KMS-11 (cell line): ENCODE results near the gene MACROD2.

Experiments used
- H2AFZ ChIP-seq: fragments of 200-600 bp; sonication (generic); 2 replicates; pipeline ENCODE4 v1.6.1; 2016; ENCODE audit warnings: antibody characterized with exemption, mixed run types, low read depth
- H3K27ac ChIP-seq: fragments of 200-600 bp; sonication (generic); 2 replicates; pipeline ENCODE4 v1.6.1; 2016; ENCODE audit warnings: mild to moderate bottlenecking, mixed run types
- H3K27me3 ChIP-seq: fragments of 200-600 bp; sonication (generic); 2 replicates; pipeline ENCODE4 v1.6.1; 2017; ENCODE audit warnings: mild to moderate bottlenecking, low read depth, mixed run types, moderate library complexity; ENCODE audit not compliant: insufficient read depth
- H3K36me3 ChIP-seq: fragments of 200-600 bp; sonication (generic); 2 replicates; pipeline ENCODE4 v1.6.1; 2017; ENCODE audit warnings: mild to moderate bottlenecking, mixed run types; ENCODE audit not compliant: insufficient read depth
- H3K4me1 ChIP-seq: fragments of 200-600 bp; sonication (generic); 2 replicates; pipeline ENCODE4 v1.6.1; 2016; ENCODE audit warnings: mild to moderate bottlenecking, low read depth, mixed run types; ENCODE audit not compliant: poor library complexity, severe bottlenecking
- H3K4me2 ChIP-seq: fragments of 200-600 bp; sonication (generic); 2 replicates; pipeline ENCODE4 v1.7.0; 2016; ENCODE audit warnings: mild to moderate bottlenecking, mixed run types
- H3K4me3 ChIP-seq: fragments of 200-600 bp; sonication (generic); IDR thresholded peaks from 2 replicates; pipeline ENCODE4 v1.6.1; 2017; ENCODE audit warnings: low read depth, low read length, mixed read lengths; ENCODE audit not compliant: insufficient read depth
- H3K79me2 ChIP-seq: fragments of 200-600 bp; sonication (generic); 2 replicates; pipeline ENCODE4 v1.6.1; 2016; ENCODE audit warnings: low read depth, mixed run types; ENCODE audit not compliant: insufficient read depth
- H3K9ac ChIP-seq: fragments of 200-600 bp; sonication (generic); 2 replicates; pipeline ENCODE4 v1.6.1; 2016; ENCODE audit warnings: mild to moderate bottlenecking, mixed run types
- H4K20me1 ChIP-seq: fragments of 200-600 bp; sonication (generic); 2 replicates; pipeline ENCODE4 v1.6.1; 2016; ENCODE audit warnings: mild to moderate bottlenecking, mixed run types; ENCODE audit not compliant: insufficient read depth
- CTCF ChIP-seq: fragments of 200-600 bp; sonication (generic); conservative IDR thresholded peaks from 2 replicates; pipeline ENCODE4 v1.6.1; 2017; ENCODE audit warnings: low read depth, mild to moderate bottlenecking, antibody characterized with exemption, low read length, moderate library complexity, mixed read lengths

Gene MACROD2

GRCh38 chr20:14937846-14938245 is 942.5 kb downstream of the MACROD2 start:
- H4K20me1 ChIP-seq, result no peaks in the 10 kb centered on the region
- H3K4me1 ChIP-seq, result no peaks in the 10 kb centered on the region
- no peak overlapping the region for H2AFZ ChIP-seq
- TF ChIP-seq CTCF, result no peak
- H3K4me3 ChIP-seq, result no peak overlapping the region
- no peaks in the 10 kb centered on the region for H3K27me3 ChIP-seq
- H3K27ac ChIP-seq, result no peak overlapping the region
- no peak overlapping the region for H3K4me2 ChIP-seq
- no peak overlapping the region for H3K9ac ChIP-seq
- H3K79me2 ChIP-seq, result no peaks in the 10 kb centered on the region
- H3K36me3 ChIP-seq, result no peaks in the 10 kb centered on the region

- H4K20me1 ChIP-seq, result no peaks in the 10 kb centered on the region
- H3K4me1 ChIP-seq, result no peaks in the 10 kb centered on the region
- no peaks in the 10 kb centered on the region for H3K79me2 ChIP-seq
- H3K4me3 ChIP-seq, result no peak overlapping the region
- no peak overlapping the region for H2AFZ ChIP-seq
- TF ChIP-seq CTCF, result no peak
- no peak overlapping the region for H3K27ac ChIP-seq
- H3K4me2 ChIP-seq, result no peak overlapping the region
- no peaks in the 10 kb centered on the region for H3K36me3 ChIP-seq
- H3K27me3 ChIP-seq, result no peaks in the 10 kb centered on the region
- no peak overlapping the region for H3K9ac ChIP-seq
Measured at GRCh38 chr20:14947536-14947935, 952.2 kb downstream of the MACROD2 start.

- H3K4me3 ChIP-seq, result no peak overlapping the region
- TF ChIP-seq CTCF, result no peak
- H3K27me3 ChIP-seq, result no peaks in the 10 kb centered on the region
- no peaks in the 10 kb centered on the region for H3K4me1 ChIP-seq
- no peak overlapping the region for H2AFZ ChIP-seq
- H3K36me3 ChIP-seq, result no peaks in the 10 kb centered on the region
- H4K20me1 ChIP-seq, result no peaks in the 10 kb centered on the region
- H3K27ac ChIP-seq, result no peak overlapping the region
- H3K4me2 ChIP-seq, result no peak overlapping the region
- H3K9ac ChIP-seq, result no peak overlapping the region
- H3K79me2 ChIP-seq, result no peaks in the 10 kb centered on the region
Measured at GRCh38 chr20:14947946-14948345, 952.6 kb downstream of the MACROD2 start.

GRCh38 chr20:14948416-14948815 is 953.1 kb downstream of the MACROD2 start:
- Histone ChIP-seq H2AFZ (no peak overlapping the region), H4K20me1 (no peaks in the 10 kb centered on the region), H3K27me3 (no peaks in the 10 kb centered on the region), H3K36me3 (no peaks in the 10 kb centered on the region), H3K27ac (no peak overlapping the region), H3K4me2 (no peak overlapping the region), H3K79me2 (no peaks in the 10 kb centered on the region), H3K4me3 (no peak overlapping the region), H3K4me1 (no peaks in the 10 kb centered on the region), H3K9ac (no peak overlapping the region)
- no peak for TF ChIP-seq CTCF
